Astrocyte (in vitro differentiated cells and primary cell): ENCODE results near the gene ANKRD11.
"Not testable (repeated sequence)": the region's sequence is repeated elsewhere in the genome, so short reads cannot be mapped to it uniquely, and the experiment has no call there.

Experiments
- EZH2 ChIP-seq: IDR thresholded peaks from 2 replicates; pipeline ENCODE4 v1.6.1; 2012; ENCODE audit warnings: mild to moderate bottlenecking, low read length, inconsistent platforms; ENCODE audit not compliant: insufficient read depth
- TF ChIP-seq, protein P1 (sequence below): IDR thresholded peaks from 2 replicates; pipeline ENCODE4 v1.5.1; 2011; ENCODE audit warnings: low read depth, mild to moderate bottlenecking, inconsistent platforms, low read length, moderate library complexity; ENCODE audit not compliant: insufficient read depth

DNA sequence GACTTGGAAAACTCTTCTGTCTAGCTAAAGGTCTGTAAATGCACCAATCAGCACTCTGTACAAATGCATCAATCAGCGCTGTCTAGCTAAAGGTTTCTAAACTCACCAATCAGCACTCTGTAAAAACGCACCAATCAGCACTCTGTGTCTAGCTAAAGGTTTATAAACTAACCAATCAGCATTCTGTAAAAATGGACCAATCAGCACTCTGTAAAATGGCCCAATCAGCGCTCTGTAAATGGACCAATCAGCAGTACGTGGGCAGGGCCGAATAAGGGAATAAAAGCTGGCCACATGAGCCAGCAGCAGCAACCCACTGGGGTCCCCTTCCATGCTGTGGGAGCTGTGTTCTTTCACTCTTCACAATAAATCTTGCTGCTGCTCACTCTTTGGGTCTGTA lies 55.3 kb downstream of the ANKRD11 start:
- TF ChIP-seq, protein P1, sequence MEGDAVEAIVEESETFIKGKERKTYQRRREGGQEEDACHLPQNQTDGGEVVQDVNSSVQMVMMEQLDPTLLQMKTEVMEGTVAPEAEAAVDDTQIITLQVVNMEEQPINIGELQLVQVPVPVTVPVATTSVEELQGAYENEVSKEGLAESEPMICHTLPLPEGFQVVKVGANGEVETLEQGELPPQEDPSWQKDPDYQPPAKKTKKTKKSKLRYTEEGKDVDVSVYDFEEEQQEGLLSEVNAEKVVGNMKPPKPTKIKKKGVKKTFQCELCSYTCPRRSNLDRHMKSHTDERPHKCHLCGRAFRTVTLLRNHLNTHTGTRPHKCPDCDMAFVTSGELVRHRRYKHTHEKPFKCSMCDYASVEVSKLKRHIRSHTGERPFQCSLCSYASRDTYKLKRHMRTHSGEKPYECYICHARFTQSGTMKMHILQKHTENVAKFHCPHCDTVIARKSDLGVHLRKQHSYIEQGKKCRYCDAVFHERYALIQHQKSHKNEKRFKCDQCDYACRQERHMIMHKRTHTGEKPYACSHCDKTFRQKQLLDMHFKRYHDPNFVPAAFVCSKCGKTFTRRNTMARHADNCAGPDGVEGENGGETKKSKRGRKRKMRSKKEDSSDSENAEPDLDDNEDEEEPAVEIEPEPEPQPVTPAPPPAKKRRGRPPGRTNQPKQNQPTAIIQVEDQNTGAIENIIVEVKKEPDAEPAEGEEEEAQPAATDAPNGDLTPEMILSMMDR: not testable (repeated sequence)
- TF ChIP-seq EZH2: not testable (repeated sequence)
